HG03196 (cell line): ENCODE data around the gene C10orf105.

ENCODE experiments used
- ATAC-seq: cut with Tn5 transposase; IDR thresholded peaks from one replicate; pipeline ENCODE4 v1.9.1; 2021; ENCODE audit not compliant: unreplicated experiment

The C10orf105 gene

GRCh38 chr10:71751515-71752224 lies 32.1 kb upstream of the C10orf105 start:
- ATAC-seq, result no peak

GRCh38 chr10:71750986-71751385 lies 31.4 kb upstream of the C10orf105 start:
- no peak for ATAC-seq

DNA sequence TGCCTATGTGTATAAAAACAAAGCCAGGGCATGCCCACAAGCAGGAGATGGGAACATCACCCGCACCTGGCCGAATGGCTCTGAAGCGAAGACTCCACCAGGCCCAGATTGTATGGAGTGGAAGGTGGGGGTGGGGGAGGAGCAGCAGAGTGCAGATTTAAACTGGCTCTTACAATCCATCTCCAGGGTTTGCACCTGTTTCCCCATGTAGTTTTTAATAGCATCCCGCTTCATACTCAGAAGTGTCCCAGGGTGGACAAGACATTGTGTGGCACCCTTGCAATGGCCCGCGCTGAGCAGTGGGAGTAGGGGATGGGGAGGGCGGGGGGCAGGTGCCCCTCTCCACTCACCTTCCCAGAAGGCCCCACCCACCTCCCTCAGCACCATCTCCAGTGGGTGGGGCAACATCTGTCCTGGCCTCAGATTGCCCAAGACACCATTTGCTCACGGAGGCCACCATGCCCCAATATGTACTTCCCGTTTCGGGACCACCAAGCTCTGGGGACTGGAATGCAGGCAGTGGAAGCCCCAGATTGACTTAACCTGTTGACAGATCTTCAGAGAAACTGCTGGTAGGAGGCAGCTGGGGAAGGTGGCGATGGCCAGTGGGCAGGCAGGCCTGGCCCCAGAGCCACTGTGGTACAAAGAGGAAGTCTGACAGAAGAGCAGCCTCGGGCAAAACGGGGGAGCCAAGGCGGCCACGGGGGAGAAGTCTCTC lies 30.7 kb upstream of the C10orf105 start:
- no peak for ATAC-seq

DNA sequence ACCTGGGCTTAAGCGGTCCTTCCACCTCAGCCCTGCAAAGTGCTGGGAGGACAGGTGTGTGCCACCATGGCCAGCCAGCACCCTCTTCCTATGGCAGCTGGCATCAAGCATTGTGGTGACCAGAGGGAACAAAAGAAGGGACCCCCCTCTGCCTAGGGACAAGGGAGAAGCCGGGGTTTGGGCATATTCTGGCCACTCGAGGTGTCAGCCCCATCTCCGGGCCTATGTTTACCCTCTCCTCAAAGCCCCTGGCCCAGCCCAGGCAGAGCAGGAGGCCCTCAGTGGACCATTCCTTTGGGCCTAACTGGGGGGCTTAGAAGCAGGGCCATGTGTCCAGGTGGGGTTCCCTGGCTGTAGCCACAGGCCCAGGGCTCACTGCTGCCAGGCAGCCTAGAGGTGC lies 29.8 kb upstream of the C10orf105 start:
- no peak for ATAC-seq

GRCh38 chr10:71748671-71749191 lies 29.2 kb upstream of the C10orf105 start:
- ATAC-seq, result no peak

GRCh38 chr10:71747551-71748523 lies 28.3 kb upstream of the C10orf105 start:
- ATAC-seq, result no peak

- no peak for ATAC-seq
Measured at GRCh38 chr10:71747039-71747531, 27.5 kb upstream of the C10orf105 start.

DNA sequence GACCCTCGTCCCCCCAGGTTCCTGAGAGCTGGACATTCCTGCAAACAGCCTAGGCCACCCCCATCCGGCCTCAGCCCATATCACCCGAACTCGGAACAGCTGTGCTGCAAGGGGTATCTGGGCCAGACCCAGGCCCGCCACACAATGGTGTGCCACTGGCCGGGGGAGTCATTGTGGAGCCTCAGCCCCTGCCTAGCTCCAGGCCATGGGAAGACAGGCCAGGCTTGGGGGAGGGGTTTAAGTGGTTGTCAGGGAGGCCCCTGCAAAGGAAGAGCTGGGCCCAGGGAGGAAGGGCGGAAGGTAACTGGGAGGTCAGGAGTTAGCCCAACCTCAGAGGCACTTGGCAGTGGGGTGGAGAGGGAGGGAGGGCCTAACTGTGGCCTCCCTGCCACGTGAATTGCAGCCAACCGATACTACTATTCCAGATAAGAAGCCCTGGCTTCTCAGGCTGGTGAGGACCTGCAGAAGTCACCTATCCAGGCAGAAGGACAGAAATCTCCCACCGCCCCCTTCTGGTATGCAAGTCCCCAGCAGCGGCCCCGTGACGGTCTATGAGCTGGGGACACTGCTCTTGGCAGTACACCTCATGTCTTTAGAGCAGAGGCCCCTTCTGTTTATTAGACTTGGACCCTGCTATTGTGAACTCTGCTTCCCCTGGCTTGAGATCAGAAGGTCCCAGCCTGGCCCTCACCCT lies 26.9 kb upstream of the C10orf105 start:
- no peak for ATAC-seq

DNA sequence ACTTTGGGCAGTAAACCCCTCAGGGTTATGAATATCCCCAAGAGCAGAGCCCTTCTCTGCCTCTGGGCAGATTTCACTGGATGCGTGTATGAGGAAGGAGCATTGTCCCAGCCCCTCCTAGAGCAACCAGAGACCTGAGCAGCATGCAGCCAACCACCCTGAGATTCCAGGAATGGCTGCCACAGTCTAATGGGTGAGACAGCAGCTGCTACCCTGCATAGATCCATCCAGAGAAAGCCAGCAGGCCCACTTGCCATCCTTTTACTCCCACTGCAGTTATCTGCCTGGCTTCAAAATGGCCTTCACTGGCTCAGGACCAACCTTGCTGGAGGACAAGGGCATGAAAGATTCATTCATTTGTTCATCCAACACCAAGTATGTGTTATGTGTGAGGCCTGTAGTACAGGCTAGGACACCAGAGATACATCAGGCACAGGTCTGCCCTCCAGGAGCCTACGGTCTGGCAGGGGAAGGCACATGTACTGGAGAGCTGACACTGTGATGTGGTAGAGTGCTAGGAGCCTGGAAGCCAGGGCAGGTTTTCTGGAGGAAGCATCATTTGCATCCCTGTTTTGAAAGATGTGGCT lies 26.2 kb upstream of the C10orf105 start:
- ATAC-seq, result no peak

GRCh38 chr10:71744897-71745663 lies 25.5 kb upstream of the C10orf105 start:
- ATAC-seq, result no peak

- no peak for ATAC-seq
Measured at GRCh38 chr10:71743866-71744265, 24.3 kb upstream of the C10orf105 start.

DNA sequence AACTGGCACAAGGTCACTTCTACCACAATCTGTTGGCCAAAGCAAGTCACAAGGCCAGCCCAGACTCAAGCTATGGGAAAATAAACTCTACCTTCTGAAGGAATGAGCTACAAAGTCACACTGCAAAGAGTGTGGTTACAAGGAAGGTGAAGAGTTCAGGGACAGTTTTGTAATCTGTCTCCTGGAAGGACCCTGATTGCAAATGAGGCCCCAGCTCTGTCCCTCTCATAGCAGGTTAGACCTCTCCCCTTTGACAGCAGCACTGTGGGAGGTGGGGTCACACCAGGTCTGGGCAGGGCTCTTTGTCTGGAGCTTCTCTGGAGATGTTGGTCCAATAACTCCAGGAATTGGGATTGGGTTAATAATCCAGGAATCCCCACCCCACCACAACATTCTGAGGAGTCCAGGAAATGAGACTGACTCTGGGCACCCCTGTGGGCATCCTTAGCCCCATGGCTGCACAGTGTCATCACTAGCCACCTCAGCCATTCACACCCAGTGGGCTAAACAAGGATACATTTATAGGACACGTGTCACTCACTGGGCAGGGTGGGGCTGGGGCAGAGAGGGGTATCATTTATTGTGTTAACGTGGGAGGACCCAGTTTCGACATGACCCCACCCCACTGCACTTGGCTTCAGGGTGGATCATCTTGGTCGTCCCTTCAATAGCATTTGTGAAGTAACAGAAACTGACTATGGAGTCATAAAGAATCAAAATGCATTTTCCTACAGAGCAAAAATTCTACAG lies 23.7 kb upstream of the C10orf105 start:
- ATAC-seq, result no peak

GRCh38 chr10:71742301-71743088 lies 22.9 kb upstream of the C10orf105 start:
- no peak for ATAC-seq

- no peak for ATAC-seq
Measured at GRCh38 chr10:71741671-71742070, 22.1 kb upstream of the C10orf105 start.

GRCh38 chr10:71741029-71741428 lies 21.5 kb upstream of the C10orf105 start:
- ATAC-seq, result no peak

- ATAC-seq, result no peak
Measured at GRCh38 chr10:71740069-71740653, 20.6 kb upstream of the C10orf105 start.

DNA sequence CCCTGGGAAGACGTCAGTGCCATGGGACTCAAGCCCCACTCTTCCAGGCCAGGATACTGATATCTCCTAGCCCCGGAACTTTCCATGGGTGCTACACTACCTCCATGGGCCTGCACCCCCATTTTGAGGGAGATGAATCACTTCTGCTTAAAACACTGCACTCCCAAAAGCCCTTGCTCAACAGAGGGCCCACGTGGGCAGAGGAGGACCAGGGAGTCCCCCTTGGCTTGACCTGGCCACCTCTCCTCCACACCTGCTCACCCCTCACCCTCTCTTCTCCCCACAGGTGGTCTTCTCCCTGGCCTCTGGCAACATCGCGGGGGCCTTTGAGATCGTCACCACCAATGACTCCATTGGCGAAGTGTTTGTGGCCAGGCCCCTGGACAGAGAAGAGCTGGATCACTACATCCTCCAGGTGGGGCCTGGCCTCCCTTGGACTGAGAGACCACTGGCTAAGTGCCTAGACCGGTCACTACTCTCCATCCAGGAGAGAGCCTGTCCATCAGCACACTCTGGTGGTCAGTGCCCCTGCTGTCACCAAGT lies 19.9 kb upstream of the C10orf105 start:
- no peak for ATAC-seq
